Measurements from ENCODE around the gene TMEM167A. TPM values are rescaled to one million over a fixed set of nuclear protein-coding genes. Genes with fewer than 3 reads are reported as not detected.

Gene TMEM167A
- total and polyA plus RNA-seq, 7 donors = 21.9 to 61.3 (median 30.3) TPM

GRCh38 chr5:83029912-83030311 is 47.3 kb downstream of the TMEM167A start:
- no peaks in the 10 kb centered on the region for H3K36me3 ChIP-seq
- intact Hi-C loops (cut with DNase I) = no loop called here
- TF ChIP-seq CTCF (IDR thresholded peaks at IDR 0.05) = no peak
- no peaks in the 10 kb centered on the region for H3K27me3 ChIP-seq
- no peaks in the 10 kb centered on the region for H3K9me3 ChIP-seq
- DNase-seq = no peak
- no peak overlapping the region for H3K27ac ChIP-seq
- WGBS, 2 donors = 95 to 97% methylated on average over 2 of the region's 2 CpGs
- no peak overlapping the region for H3K4me3 ChIP-seq
- no peaks in the 10 kb centered on the region for H3K4me1 ChIP-seq

GRCh38 chr5:83026930-83027687 is 50.1 kb downstream of the TMEM167A start:
- Histone ChIP-seq H3K9me3 (no peaks in the 10 kb centered on the region), H3K27ac (no peak overlapping the region), H3K4me3 (no peak overlapping the region), H3K4me1 (no peaks in the 10 kb centered on the region), H3K27me3 (no peaks in the 10 kb centered on the region), H3K36me3 (no peaks in the 10 kb centered on the region)
- TF ChIP-seq EP300 (IDR thresholded peaks at IDR 0.05) (no peak), POLR2AphosphoS5 (IDR thresholded peaks at IDR 0.05) (no peak), POLR2A (IDR thresholded peaks at IDR 0.05) (no peak), CTCF (IDR thresholded peaks at IDR 0.05) (no peak)
- 59 to 80% methylated on average over 4 of the region's 4 CpGs for WGBS, 2 donors
- DNase-seq = no peak
- intact Hi-C loops (cut with DNase I) = no loop called here

GRCh38 chr5:83026516-83026915 is 50.7 kb downstream of the TMEM167A start:
- no peak overlapping the region for H3K27ac ChIP-seq
- H3K4me1 ChIP-seq = no peaks in the 10 kb centered on the region
- H3K4me3 ChIP-seq = no peak overlapping the region
- H3K27me3 ChIP-seq = no peaks in the 10 kb centered on the region
- H3K36me3 ChIP-seq = no peaks in the 10 kb centered on the region
- 80 to 83% methylated on average over 2 of the region's 2 CpGs for WGBS, 2 donors
- H3K9me3 ChIP-seq = no peaks in the 10 kb centered on the region
- DNase-seq = no peak
- TF ChIP-seq CTCF (IDR thresholded peaks at IDR 0.05) = no peak
- no peak for TF ChIP-seq POLR2A (IDR thresholded peaks at IDR 0.05)
- TF ChIP-seq POLR2AphosphoS5 (IDR thresholded peaks at IDR 0.05) = no peak
- TF ChIP-seq EP300 (IDR thresholded peaks at IDR 0.05) = no peak
- intact Hi-C loops (cut with DNase I) = no loop called here

- H3K27ac ChIP-seq = no peak overlapping the region
- H3K9me3 ChIP-seq = no peaks in the 10 kb centered on the region
- 78 to 89% methylated on average over 8 of the region's 8 CpGs for WGBS, 2 donors
- no peaks in the 10 kb centered on the region for H3K4me1 ChIP-seq
- intact Hi-C loops (cut with DNase I) = no loop called here
- no peak for DNase-seq
- H3K36me3 ChIP-seq = no peaks in the 10 kb centered on the region
- TF ChIP-seq POLR2A (IDR thresholded peaks at IDR 0.05) = no peak
- H3K4me3 ChIP-seq = no peak overlapping the region
- H3K27me3 ChIP-seq = no peaks in the 10 kb centered on the region
Observed at GRCh38 chr5:83025690-83026478, 51.3 kb downstream of the TMEM167A start.

GRCh38 chr5:83022334-83022733 is 54.9 kb downstream of the TMEM167A start:
- Histone ChIP-seq H3K4me3 (no peak overlapping the region), H3K36me3 (no peaks in the 10 kb centered on the region), H3K27me3 (no peaks in the 10 kb centered on the region), H3K4me1 (no peaks in the 10 kb centered on the region), H3K9me3 (no peaks in the 10 kb centered on the region), H3K27ac (no peak overlapping the region)
- WGBS, 2 donors = 86 to 91% methylated on average over 4 of the region's 4 CpGs
- TF ChIP-seq EP300 (IDR thresholded peaks at IDR 0.05) (no peak), POLR2A (IDR thresholded peaks at IDR 0.05) (no peak), CTCF (IDR thresholded peaks at IDR 0.05) (no peak), POLR2AphosphoS5 (IDR thresholded peaks at IDR 0.05) (no peak)
- no peak for DNase-seq
- intact Hi-C loops (cut with DNase I) = no loop called here
